Epithelial cell of proximal tubule (primary cell): ENCODE data around the gene AKTIP. TPM values are rescaled to one million over a fixed set of nuclear protein-coding genes. Genes with fewer than 3 reads are reported as not detected.
"Not testable (repeated sequence)": the region's sequence is repeated elsewhere in the genome, so short reads cannot be mapped to it uniquely, and the experiment has no call there.

Source experiments
- DNase-seq: peaks from one replicate; pipeline ENCODE4 v3.0.0-alpha.2; 2011; ENCODE audit warnings: low read depth
- H3K4me3 ChIP-seq: 2 replicates; pipeline ENCODE4 v1.5.1; 2011; ENCODE audit warnings: low read depth, mild to moderate bottlenecking, low read length
- total RNA-seq: library from RNA; depleted of rRNA; stranded (reverse); fragments of >200 nt; gene quantifications from 2 replicates; pipeline ENCODE4 v1.2.3, GENCODE V29; 2015
- TF ChIP-seq, protein P1 (sequence below): conservative IDR thresholded peaks from 2 replicates; pipeline ENCODE4 v1.5.1; 2012; ENCODE audit warnings: low read depth, mild to moderate bottlenecking, low read length

The AKTIP gene
- 16.9 and 20.5 TPM in 2 replicates for total RNA-seq

DNA sequence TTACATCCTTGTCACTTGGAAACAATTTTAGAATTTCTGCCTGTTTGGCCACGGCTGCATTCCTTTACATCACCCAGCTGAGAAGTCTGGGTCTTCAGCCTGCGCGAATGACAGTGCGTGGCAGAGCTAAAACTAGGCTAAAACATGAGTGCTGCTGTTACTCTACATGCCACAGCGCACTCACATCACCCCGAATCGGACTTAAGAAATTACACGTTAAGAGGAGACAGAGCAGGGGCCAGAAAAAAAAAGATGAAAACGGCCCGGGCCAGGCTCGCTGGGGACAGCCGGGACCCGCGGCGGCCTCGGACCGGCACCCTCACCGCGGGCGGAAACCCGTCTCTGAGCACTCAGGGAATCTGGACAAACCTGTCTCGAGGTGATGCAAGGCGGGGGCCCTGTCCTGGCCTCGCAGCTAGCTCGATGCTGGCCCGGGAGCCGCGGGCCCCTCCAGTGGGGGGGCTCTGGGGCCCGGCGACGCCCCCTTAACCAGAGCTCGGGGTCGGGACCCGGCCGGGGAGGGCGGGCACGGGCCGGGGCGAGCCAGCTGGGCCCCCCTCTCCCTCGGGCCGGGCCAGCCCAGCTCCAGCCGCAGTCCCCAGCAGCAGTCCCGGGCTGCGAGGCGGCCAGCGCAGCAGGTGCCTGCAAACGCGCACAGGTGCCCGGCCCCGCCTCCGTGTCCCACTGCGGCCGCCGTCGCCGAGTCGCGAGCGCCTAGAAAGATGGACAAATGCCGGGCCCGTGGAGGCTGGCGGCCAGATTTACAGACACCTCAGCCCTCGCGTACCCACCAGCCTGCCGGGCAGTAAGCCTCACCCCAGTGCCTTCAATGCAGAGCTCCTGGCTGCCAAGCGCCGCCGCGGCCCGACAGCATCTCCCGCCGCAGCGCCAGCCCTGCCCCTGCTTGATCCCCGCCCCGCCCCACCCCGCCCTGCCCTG is at the start of gene AKTIP:
TSS of gene AKTIP (minus strand) at position 879 of the 939 bp plus-strand sequence. CDS start 2,950 bp downstream, outside the sequence.
- DNase-seq, result no peak
- TF ChIP-seq, protein P1, sequence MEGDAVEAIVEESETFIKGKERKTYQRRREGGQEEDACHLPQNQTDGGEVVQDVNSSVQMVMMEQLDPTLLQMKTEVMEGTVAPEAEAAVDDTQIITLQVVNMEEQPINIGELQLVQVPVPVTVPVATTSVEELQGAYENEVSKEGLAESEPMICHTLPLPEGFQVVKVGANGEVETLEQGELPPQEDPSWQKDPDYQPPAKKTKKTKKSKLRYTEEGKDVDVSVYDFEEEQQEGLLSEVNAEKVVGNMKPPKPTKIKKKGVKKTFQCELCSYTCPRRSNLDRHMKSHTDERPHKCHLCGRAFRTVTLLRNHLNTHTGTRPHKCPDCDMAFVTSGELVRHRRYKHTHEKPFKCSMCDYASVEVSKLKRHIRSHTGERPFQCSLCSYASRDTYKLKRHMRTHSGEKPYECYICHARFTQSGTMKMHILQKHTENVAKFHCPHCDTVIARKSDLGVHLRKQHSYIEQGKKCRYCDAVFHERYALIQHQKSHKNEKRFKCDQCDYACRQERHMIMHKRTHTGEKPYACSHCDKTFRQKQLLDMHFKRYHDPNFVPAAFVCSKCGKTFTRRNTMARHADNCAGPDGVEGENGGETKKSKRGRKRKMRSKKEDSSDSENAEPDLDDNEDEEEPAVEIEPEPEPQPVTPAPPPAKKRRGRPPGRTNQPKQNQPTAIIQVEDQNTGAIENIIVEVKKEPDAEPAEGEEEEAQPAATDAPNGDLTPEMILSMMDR, result no peak
- peak within 1 kb of the TSS; percentile 81 for H3K4me3 ChIP-seq

DNA sequence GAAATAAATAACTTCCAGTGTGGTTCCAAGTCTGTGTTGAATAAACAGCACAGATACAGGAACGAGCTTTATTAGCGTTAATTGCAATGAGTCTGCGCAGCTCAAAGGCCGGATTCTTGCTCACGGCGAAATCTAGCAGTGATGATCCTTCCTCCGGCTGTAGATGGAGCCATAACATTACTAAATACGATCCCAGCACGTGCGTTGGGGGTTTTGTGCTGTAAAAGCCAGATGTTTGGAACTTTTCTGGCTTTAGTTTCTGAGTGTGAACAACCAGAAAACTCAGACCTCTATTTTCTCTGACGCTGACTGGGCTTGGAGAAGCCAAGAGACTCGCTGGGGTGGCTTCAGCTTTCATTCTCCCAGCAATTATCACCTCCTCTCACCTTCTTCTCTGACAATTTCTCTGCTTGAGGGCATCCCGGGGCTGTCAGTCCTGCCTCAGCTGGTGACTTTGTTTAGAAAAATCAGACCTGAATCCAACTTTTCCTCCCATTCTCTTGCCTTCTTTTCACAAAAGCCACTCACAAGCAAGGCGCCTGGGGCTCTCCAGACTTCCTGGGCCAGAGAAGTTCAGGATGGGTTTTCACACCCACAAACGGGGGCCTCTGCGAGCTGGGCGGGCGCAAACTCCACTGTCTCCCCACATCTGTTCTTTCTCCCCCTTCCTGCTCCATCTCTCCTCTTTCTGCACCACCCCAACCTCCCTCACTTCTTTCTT is 47.1 kb upstream of the AKTIP start:
- TF ChIP-seq, protein P1, result peak; percentile 80
- H3K4me3 ChIP-seq, result no peak overlapping the region
- DNase-seq, result peak; percentile 20

DNA sequence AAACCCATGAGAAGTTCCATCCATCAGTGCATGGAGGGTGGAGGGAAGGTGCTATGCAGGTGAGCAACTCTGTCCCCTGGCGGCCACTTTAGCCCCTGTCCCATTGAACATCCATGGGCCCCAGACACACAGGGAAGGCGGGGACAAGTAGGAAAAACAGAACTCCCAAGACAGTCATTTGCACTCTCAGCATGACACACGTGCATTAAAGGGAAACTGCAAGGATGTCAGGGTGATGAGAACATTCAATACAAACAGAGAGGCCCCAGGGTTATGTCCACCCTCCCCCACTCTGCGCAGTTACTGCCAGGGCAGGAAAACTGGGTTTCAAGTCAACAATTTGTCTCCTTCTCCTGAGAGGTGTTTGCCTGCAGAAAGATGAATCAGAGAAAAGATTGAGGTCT is 44.0 kb upstream of the AKTIP start:
- DNase-seq, result no peak
- TF ChIP-seq, protein P1, result peak; percentile 27
- no peak overlapping the region for H3K4me3 ChIP-seq

DNA sequence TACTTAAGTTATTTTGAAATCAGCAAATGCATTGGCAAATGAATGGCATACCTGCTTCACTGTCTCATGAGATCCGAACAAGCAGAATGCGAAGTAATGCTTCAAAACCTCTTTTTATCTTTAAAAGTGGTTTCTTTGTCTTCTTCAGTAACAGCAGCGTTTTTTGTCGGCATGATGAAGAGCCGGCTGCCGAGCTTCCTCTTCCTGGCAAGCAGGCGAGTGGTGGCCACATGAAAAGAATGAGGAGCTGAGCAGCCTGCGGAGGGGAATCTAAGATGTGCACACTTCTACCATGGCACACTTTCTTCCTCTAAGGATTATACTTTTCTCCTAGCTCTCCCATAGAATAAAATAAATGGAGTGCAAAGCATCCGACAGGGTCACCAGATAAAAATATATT is 42.4 kb upstream of the AKTIP start:
- no peak overlapping the region for H3K4me3 ChIP-seq
- no peak for DNase-seq
- TF ChIP-seq, protein P1, result no peak

DNA sequence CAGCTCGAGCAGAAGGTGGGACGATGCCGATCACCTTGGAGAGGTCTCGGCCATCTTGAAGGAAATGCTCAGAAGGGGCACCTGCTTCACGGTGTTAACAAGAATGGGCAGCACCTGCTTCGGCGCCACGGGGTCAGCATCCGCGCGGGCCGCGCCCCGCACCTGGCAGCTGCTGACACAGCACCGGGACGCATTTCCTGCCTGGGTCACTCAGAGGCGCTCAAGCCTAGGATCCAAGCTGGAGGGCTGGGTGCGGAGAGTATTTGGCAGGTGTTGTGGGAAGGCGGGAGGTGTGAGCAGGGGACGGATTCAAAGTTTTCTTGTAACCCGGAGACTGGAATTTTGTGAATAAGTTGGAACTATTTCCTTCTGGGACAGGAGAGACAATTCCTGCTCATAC is 39.3 kb upstream of the AKTIP start:
- TF ChIP-seq, protein P1, result no peak
- H3K4me3 ChIP-seq, result no peak overlapping the region
- DNase-seq, result no peak

DNA sequence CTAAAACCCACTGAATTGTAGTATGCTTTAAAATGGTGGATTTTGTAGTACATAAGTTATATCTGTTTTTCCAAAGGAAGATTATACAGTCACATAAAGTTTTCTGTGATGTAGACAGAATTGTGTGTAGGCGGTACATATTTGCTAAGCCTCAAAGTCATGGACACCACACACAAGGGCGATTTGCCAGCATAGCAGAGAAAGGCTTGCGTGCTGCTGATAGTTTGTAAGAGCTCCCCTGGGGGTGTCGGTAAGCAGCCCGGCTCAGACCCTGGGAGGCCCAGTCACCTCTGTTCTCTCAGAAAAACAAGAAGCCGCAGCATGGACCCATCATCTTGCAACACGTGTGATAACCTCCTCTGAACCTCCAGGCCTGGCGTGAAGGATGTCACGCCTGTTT is 38.3 kb upstream of the AKTIP start:
- DNase-seq, result no peak
- TF ChIP-seq, protein P1, result no peak
- no peak overlapping the region for H3K4me3 ChIP-seq

DNA sequence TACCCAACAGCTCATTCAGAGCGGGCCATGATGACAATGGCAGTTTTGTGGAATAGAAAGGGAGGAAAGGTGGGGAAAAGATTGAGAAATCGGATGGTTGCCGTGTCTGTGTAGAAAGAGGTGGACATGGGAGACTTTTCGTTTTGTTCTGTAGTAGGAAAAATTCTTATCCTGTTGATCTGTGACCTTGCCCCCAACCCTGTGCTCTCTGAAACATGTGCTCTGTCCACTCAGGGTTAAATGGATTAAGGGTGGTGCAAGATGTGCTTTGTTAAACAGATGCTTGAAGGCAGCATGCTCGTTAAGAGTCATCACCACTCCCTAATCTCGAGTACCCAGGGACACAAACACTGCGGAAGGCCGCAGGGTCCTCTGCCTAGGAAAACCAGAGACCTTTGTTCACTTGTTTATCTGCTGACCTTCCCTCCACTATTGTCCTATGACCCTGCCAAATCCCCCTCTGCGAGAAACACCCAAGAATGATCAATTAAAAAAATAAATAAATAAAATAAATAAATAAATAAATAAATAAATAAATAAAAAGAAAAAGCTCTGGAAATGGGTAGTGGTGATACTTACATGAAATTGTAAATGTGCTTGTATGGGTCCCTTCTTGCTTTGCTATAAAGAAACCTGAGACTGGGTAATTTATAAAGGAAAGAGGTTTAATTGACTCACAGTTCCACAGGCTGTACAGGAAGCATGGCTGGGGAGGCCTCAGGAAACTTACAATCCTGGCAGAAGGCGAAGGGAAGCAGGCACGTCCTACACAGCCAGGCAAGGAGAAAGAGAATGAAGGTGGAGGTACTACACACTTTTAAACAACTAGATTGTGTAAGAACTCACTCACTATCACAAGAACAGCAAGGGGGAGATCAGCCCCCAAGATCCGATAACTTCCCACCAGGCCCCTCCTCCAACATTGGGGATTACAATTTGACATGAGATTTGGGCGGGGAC is 37.0 kb upstream of the AKTIP start:
- not testable (repeated sequence) for H3K4me3 ChIP-seq, DNase-seq

DNA sequence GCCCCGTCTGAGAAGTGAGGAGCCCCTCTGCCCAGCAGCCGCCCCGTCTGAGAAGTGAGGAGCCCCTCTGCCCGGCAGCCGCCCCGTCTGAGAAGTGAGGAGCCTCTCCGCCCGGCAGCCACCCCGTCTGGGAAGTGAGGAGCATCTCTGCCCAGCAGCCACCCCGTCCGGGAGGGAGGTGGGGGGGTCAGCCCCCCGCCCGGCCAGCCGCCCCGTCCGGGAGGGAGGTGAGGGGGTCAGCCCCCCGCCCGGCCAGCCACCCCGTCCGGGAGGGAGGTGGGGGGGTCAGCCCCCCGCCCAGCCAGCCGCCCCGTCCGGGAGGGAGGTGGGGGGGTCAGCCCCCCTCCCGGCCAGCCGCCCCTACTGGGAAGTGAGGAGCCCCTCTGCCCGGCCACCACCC is 36.3 kb upstream of the AKTIP start:
- not testable (repeated sequence) for H3K4me3 ChIP-seq, DNase-seq
